Lower leg skin (tissue), 3 donors: ENCODE data around the gene TMEM242.

Experiments
- POLR2A ChIP-seq, 2 donors: fragments of 450-650 bp; IDR thresholded peaks; one replicate each; pipeline ENCODE4 v1.6.1; 2016 to 2017; ENCODE audit warnings: antibody characterized with exemption in 2 of 2, mild to moderate bottlenecking in 1 of 2, moderate library complexity in 1 of 2
- TF ChIP-seq, protein P1 (sequence below), 3 donors: fragments of 450-650 bp; IDR thresholded peaks; one replicate each; pipeline ENCODE4 v1.5.1; 2016; ENCODE audit warnings: antibody characterized with exemption in 3 of 3, mild to moderate bottlenecking in 3 of 3, moderate library complexity in 2 of 3

- TF ChIP-seq POLR2A (IDR thresholded peaks at IDR 0.05): no peak
- TF ChIP-seq, protein P1, sequence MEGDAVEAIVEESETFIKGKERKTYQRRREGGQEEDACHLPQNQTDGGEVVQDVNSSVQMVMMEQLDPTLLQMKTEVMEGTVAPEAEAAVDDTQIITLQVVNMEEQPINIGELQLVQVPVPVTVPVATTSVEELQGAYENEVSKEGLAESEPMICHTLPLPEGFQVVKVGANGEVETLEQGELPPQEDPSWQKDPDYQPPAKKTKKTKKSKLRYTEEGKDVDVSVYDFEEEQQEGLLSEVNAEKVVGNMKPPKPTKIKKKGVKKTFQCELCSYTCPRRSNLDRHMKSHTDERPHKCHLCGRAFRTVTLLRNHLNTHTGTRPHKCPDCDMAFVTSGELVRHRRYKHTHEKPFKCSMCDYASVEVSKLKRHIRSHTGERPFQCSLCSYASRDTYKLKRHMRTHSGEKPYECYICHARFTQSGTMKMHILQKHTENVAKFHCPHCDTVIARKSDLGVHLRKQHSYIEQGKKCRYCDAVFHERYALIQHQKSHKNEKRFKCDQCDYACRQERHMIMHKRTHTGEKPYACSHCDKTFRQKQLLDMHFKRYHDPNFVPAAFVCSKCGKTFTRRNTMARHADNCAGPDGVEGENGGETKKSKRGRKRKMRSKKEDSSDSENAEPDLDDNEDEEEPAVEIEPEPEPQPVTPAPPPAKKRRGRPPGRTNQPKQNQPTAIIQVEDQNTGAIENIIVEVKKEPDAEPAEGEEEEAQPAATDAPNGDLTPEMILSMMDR (IDR thresholded peaks at IDR 0.05): no peak
Observed at GRCh38 chr6:157271911-157272310, 51.4 kb downstream of the TMEM242 start.
